ENCODE measurements around the gene SV2C. TPM values are rescaled to one million over a fixed set of nuclear protein-coding genes. Genes with fewer than 3 reads are reported as not detected.
"Not testable (repeated sequence)": the region's sequence is repeated elsewhere in the genome, so short reads cannot be mapped to it uniquely, and the experiment has no call there.

Gene SV2C
- total RNA-seq, 5 donors from 2014 or later (not counting 1 experiment from before 2014, with no cell fraction given) = 0.03 to 0.07 (median 0.03) TPM; not detected in 2

DNA sequence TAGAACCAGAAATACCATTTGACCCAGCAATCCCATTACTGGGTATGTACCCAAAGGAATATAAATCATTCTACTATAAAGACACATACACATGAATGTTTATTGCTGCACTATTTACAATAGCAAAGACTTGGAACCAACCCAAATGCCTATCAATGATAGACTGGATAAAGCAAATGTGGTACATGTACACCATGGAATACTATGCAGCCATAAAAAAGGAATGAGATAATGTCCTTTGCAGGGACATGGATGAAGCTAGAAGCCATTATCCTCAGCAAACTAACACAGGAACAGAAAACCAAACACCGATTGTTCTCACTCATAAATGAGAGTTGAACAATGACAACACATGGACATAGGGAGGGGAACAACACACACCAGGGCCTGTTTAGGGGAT lies 240.3 kb downstream of the SV2C start:
- POLR2A ChIA-PET; H3K4me3 ChIP-seq (ENCODE audit: control insufficient read depth in 1 of 2, extremely low read depth in 1 of 2, low read length in 1 of 2); DNase-seq; CTCF ChIA-PET; H3K36me3 ChIP-seq (ENCODE audit: control insufficient read depth in 2 of 2, extremely low read depth in 1 of 2, insufficient read depth in 1 of 2, low read length in 1 of 2); H3K9me3 ChIP-seq; H3K27me3 Mint-ChIP-seq; H3K27me3 ChIP-seq (replicated peaks in 1 of 2; ENCODE audit: control insufficient read depth in 2 of 2, extremely low read depth in 1 of 2, insufficient read depth in 2 of 2, low read length in 1 of 2); ATAC-seq (replicated peaks in 1 of 4); H3K27ac ChIP-seq (ENCODE audit: low read length); H3K4me3 Mint-ChIP-seq; H3K36me3 Mint-ChIP-seq: not testable (repeated sequence)
- Mint-ChIP-seq H3K9me3 (peaks cover 0 to 12% (median 8%) of the 10 kb centered on the region in 3 donors), H3K4me1 (peaks cover 47 to 60% (median 57%) of the 10 kb centered on the region in 3 donors), H3K27ac (peak overlapping the region; percentile 73 to 74)
- peaks cover 32 to 43% of the 10 kb centered on the region in 2 experiments for H3K4me1 ChIP-seq (ENCODE audit: control insufficient read depth in 1 of 2, extremely low read depth in 1 of 2, insufficient read depth in 2 of 2, low read length in 2 of 2)
- no CpG with 5 or more reads among the region's 1 CpG for WGBS (ENCODE audit: insufficient coverage)

GRCh38 chr5:76325326-76325725 lies 242.1 kb downstream of the SV2C start:
- Mint-ChIP-seq H3K9me3 (peaks cover 0 to 12% (median 8%) of the 10 kb centered on the region in 3 donors), H3K27ac (peak overlapping the region; percentile 96 to 97), H3K4me1 (peaks cover 57 to 67% (median 65%) of the 10 kb centered on the region in 3 donors), H3K4me3 (peak overlapping the region; percentile 55 to 76 (median 61)), H3K36me3 (peaks cover 3% of the 10 kb centered on the region), H3K27me3 (no peaks in the 10 kb centered on the region)
- Histone ChIP-seq H3K4me3 (ENCODE audit: control insufficient read depth in 1 of 2, extremely low read depth in 1 of 2, low read length in 1 of 2) (peak overlapping the region in 1 of 2 donors; percentile 6), H3K36me3 (ENCODE audit: control insufficient read depth in 2 of 2, extremely low read depth in 1 of 2, insufficient read depth in 1 of 2, low read length in 1 of 2) (no peaks in the 10 kb centered on the region), H3K9me3 (no peaks in the 10 kb centered on the region), H3K27me3 (replicated peaks in 1 of 2; ENCODE audit: control insufficient read depth in 2 of 2, extremely low read depth in 1 of 2, insufficient read depth in 2 of 2, low read length in 1 of 2) (no peaks in the 10 kb centered on the region), H3K4me1 (ENCODE audit: control insufficient read depth in 1 of 2, extremely low read depth in 1 of 2, insufficient read depth in 2 of 2, low read length in 2 of 2) (peaks cover 27 to 54% of the 10 kb centered on the region in 2 experiments), H3K27ac (ENCODE audit: low read length) (peak overlapping the region; percentile 90)
- DNase-seq = no peak
- ChIA-PET POLR2A (interaction anchor here (0.7 to 1.6 kb wide), 3 partner anchors 9 to 218 kb away, joined by 3 to 5 read pairs (median 4); partner anchors contain the start of gene IQGAP2 (in 1 of the 2)), CTCF (interaction anchor here in 1 of 2 donors (0.9 kb wide), 1 partner anchor 234 kb away, joined by 4 read pairs; no protein-coding TSS in a partner anchor)
- ATAC-seq (replicated peaks in 1 of 4) = no peak
- WGBS (ENCODE audit: insufficient coverage) = 92% methylated on average over 2 of the region's 7 CpGs

GRCh38 chr5:76325876-76326491 lies 242.8 kb downstream of the SV2C start:
- Histone ChIP-seq H3K9me3 (no peaks in the 10 kb centered on the region), H3K27me3 (replicated peaks in 1 of 2; ENCODE audit: control insufficient read depth in 2 of 2, extremely low read depth in 1 of 2, insufficient read depth in 2 of 2, low read length in 1 of 2) (no peaks in the 10 kb centered on the region), H3K4me3 (ENCODE audit: control insufficient read depth in 1 of 2, extremely low read depth in 1 of 2, low read length in 1 of 2) (peak overlapping the region in 1 of 2 donors; percentile 6), H3K4me1 (ENCODE audit: control insufficient read depth in 1 of 2, extremely low read depth in 1 of 2, insufficient read depth in 2 of 2, low read length in 2 of 2) (peaks cover 28 to 58% of the 10 kb centered on the region in 2 experiments), H3K27ac (ENCODE audit: low read length) (peak overlapping the region; percentile 90), H3K36me3 (ENCODE audit: control insufficient read depth in 2 of 2, extremely low read depth in 1 of 2, insufficient read depth in 1 of 2, low read length in 1 of 2) (no peaks in the 10 kb centered on the region)
- Mint-ChIP-seq H3K4me1 (peaks cover 63 to 73% (median 68%) of the 10 kb centered on the region in 3 donors), H3K9me3 (peaks cover 0 to 12% (median 8%) of the 10 kb centered on the region in 3 donors), H3K36me3 (peaks cover 3% of the 10 kb centered on the region), H3K27ac (peak overlapping the region; percentile 96 to 97), H3K27me3 (no peaks in the 10 kb centered on the region), H3K4me3 (peak overlapping the region; percentile 55 to 76 (median 61))
- 0% methylated on average over 1 of the region's 3 CpGs for WGBS (ENCODE audit: insufficient coverage)
- POLR2A ChIA-PET = interaction anchor here (0.7 to 1.6 kb wide), 5 partner anchors 9 to 289 kb away, joined by 3 to 5 read pairs (median 4); partner anchors contain the start of gene IQGAP2 (in 1 of the 2)
- ATAC-seq (replicated peaks in 1 of 4) (peak; percentile 84 to 94 (median 91)), DNase-seq (peak in 32 of 35 experiments; percentile 11 to 66 (median 36))
- CTCF ChIA-PET = interaction anchor here (0.7 to 0.9 kb wide), 6 partner anchors 80 to 445 kb away, joined by 3 to 5 read pairs (median 4); no protein-coding TSS in a partner anchor

DNA sequence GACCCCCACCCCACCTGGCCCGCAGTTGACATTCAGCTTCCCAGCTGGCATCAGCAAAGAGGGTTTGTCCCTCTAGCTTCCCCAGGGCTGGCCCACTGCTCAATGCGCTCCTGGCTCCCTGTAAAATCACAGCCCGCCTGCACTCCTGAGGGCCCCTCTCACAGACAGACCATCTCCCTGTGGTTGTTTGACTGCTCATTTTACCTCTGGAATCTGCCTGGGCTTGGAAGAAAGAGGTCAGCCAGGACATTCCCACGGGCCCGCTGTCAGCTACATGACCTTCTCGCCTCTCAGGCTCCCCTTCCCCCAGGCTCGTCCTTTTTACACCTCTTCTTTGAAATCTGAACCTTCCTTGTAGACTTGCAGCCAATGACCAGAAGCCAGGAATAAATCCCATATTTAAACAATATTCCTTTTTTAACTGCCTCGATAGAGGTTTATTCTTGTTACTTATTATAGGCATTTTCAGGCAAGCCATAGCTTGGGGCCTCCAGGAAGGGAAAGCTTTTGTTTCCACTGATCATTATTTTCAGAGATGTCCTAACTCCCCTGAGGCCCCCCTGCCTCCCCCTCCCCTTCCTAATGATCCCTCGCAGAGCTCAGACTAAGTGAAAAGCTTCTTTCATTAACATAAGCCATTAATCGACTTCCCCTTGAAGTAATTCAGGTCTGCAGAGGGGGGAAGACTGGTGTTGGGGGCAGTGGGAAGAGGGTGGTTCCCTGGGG lies 243.6 kb downstream of the SV2C start:
- CTCF ChIA-PET = interaction anchor here (0.6 to 0.7 kb wide), 4 partner anchors 18 to 1965 kb away, joined by 3 to 5 read pairs (median 4); no protein-coding TSS in a partner anchor
- DNase-seq (no peak), ATAC-seq (replicated peaks in 1 of 4) (no peak)
- Mint-ChIP-seq H3K9me3 (peaks cover 0 to 12% (median 8%) of the 10 kb centered on the region in 3 donors), H3K4me1 (peaks cover 70 to 79% (median 75%) of the 10 kb centered on the region in 3 donors), H3K36me3 (peaks cover 3% of the 10 kb centered on the region), H3K4me3 (peak overlapping the region in 2 of 3 donors; percentile 45 to 76), H3K27me3 (no peaks in the 10 kb centered on the region), H3K27ac (peak overlapping the region; percentile 96 to 97)
- POLR2A ChIA-PET = interaction anchor here (0.6 to 1.6 kb wide), 5 partner anchors 8 to 325 kb away, joined by 3 to 5 read pairs (median 4); partner anchors contain the start of gene IQGAP2 (in 1 of the 2)
- 98% methylated on average over 6 of the region's 10 CpGs for WGBS (ENCODE audit: insufficient coverage)
- H3K4me3 ChIP-seq (ENCODE audit: control insufficient read depth in 1 of 2, extremely low read depth in 1 of 2, low read length in 1 of 2) = no peak overlapping the region
- H3K27ac ChIP-seq (ENCODE audit: low read length) = peak overlapping the region; percentile 90
- peaks cover 35 to 65% of the 10 kb centered on the region in 2 experiments for H3K4me1 ChIP-seq (ENCODE audit: control insufficient read depth in 1 of 2, extremely low read depth in 1 of 2, insufficient read depth in 2 of 2, low read length in 2 of 2)
- no peaks in the 10 kb centered on the region for H3K36me3 ChIP-seq (ENCODE audit: control insufficient read depth in 2 of 2, extremely low read depth in 1 of 2, insufficient read depth in 1 of 2, low read length in 1 of 2)
- no peaks in the 10 kb centered on the region for H3K27me3 ChIP-seq (replicated peaks in 1 of 2; ENCODE audit: control insufficient read depth in 2 of 2, extremely low read depth in 1 of 2, insufficient read depth in 2 of 2, low read length in 1 of 2)
- no peaks in the 10 kb centered on the region for H3K9me3 ChIP-seq

- no peak overlapping the region for H3K4me3 Mint-ChIP-seq
- Histone ChIP-seq H3K36me3 (ENCODE audit: control insufficient read depth in 2 of 2, extremely low read depth in 1 of 2, insufficient read depth in 1 of 2, low read length in 1 of 2) (no peaks in the 10 kb centered on the region), H3K9me3 (no peaks in the 10 kb centered on the region), H3K4me1 (ENCODE audit: control insufficient read depth in 1 of 2, extremely low read depth in 1 of 2, insufficient read depth in 2 of 2, low read length in 2 of 2) (peaks cover 37 to 69% of the 10 kb centered on the region in 2 experiments), H3K27me3 (replicated peaks in 1 of 2; ENCODE audit: control insufficient read depth in 2 of 2, extremely low read depth in 1 of 2, insufficient read depth in 2 of 2, low read length in 1 of 2) (no peaks in the 10 kb centered on the region), H3K4me3 (ENCODE audit: control insufficient read depth in 1 of 2, extremely low read depth in 1 of 2, low read length in 1 of 2) (no peak overlapping the region), H3K27ac (ENCODE audit: low read length) (peak overlapping the region; percentile 2)
- DNase-seq = no peak
- CTCF ChIA-PET = interaction anchor here in 1 of 2 donors (0.6 kb wide), 1 partner anchor 251 kb away, joined by 3 read pairs; no protein-coding TSS in a partner anchor
- H3K4me1 Mint-ChIP-seq = peaks cover 79 to 88% (median 81%) of the 10 kb centered on the region in 3 donors
- no peaks in the 10 kb centered on the region for H3K36me3 Mint-ChIP-seq
- no peaks in the 10 kb centered on the region for H3K27me3 Mint-ChIP-seq
- no peaks in the 10 kb centered on the region for H3K9me3 Mint-ChIP-seq
- H3K27ac Mint-ChIP-seq = peak overlapping the region in 1 of 2 donors; percentile 80
- no peak for ATAC-seq (replicated peaks in 1 of 4)
- POLR2A ChIA-PET = no interaction called here
Measured at GRCh38 chr5:76329346-76329745, 246.2 kb downstream of the SV2C start.

- ATAC-seq (replicated peaks in 1 of 4) (peak; percentile 86 to 92 (median 90)), DNase-seq (peak in 30 of 35 experiments; percentile 4 to 58 (median 18))
- H3K27me3 ChIP-seq (replicated peaks in 1 of 2; ENCODE audit: control insufficient read depth in 2 of 2, extremely low read depth in 1 of 2, insufficient read depth in 2 of 2, low read length in 1 of 2) = no peaks in the 10 kb centered on the region
- WGBS (ENCODE audit: insufficient coverage) = no CpG with 5 or more reads among the region's 4 CpGs
- peak overlapping the region; percentile 62 for H3K27ac ChIP-seq (ENCODE audit: low read length)
- H3K27me3 Mint-ChIP-seq = no peaks in the 10 kb centered on the region
- peaks cover 26 to 51% of the 10 kb centered on the region in 2 experiments for H3K4me1 ChIP-seq (ENCODE audit: control insufficient read depth in 1 of 2, extremely low read depth in 1 of 2, insufficient read depth in 2 of 2, low read length in 2 of 2)
- H3K4me3 Mint-ChIP-seq = peak overlapping the region; percentile 48 to 53 (median 51)
- H3K9me3 Mint-ChIP-seq = no peaks in the 10 kb centered on the region
- no peaks in the 10 kb centered on the region for H3K9me3 ChIP-seq
- ChIA-PET CTCF (interaction anchor here (0.6 to 1.4 kb wide), 8 partner anchors 22 to 265 kb away, joined by 3 to 6 read pairs (median 4); no protein-coding TSS in a partner anchor), POLR2A (interaction anchor here in 1 of 2 donors (0.6 kb wide), 2 partner anchors 71 to 185 kb away, joined by 3 read pairs; no protein-coding TSS in a partner anchor)
- peaks cover 65 to 74% (median 69%) of the 10 kb centered on the region in 3 donors for H3K4me1 Mint-ChIP-seq
- no peak overlapping the region for H3K4me3 ChIP-seq (ENCODE audit: control insufficient read depth in 1 of 2, extremely low read depth in 1 of 2, low read length in 1 of 2)
- no peaks in the 10 kb centered on the region for H3K36me3 Mint-ChIP-seq
- H3K36me3 ChIP-seq (ENCODE audit: control insufficient read depth in 2 of 2, extremely low read depth in 1 of 2, insufficient read depth in 1 of 2, low read length in 1 of 2) = no peaks in the 10 kb centered on the region
- peak overlapping the region; percentile 93 to 95 for H3K27ac Mint-ChIP-seq
Measured at GRCh38 chr5:76331126-76331525, 247.9 kb downstream of the SV2C start.

Measured in T-cell (primary cell).